Measurements from ENCODE around the gene SFXN3.

The SFXN3 gene

DNA sequence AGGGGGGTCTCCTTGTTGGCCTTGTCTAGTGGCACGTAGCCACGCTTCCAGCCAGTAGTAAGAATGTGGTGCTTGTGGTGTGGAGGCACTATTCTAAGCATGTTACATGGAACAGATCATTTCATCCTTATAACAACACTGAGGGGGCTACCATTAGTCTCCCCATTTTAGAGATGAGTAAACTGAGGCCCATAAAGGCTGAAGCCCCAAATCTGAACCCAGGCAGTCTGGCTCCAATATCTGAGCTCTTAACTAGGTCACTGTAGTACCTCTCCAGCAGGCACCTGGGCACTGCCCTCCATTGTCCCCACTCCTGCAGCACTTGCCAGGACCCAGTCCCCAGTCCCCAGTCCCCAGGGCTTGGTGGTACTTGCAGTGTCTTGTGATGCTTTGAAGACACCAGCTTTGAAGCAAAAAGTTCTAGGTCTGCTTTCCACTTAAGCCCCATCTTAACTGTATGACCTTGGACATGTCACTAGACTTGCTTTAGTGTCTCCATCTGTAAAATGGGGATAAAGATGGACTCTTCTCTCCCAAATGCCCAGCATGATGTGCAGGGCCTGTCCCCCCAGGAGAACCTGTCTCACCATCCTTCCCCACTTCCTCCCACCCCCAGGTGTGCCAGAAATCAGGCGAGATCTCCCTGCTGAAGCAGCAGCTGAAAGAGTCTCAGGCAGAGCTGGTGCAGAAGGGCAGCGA lies 25.0 kb upstream of the SFXN3 start:
- TF ChIP-seq, protein P1, sequence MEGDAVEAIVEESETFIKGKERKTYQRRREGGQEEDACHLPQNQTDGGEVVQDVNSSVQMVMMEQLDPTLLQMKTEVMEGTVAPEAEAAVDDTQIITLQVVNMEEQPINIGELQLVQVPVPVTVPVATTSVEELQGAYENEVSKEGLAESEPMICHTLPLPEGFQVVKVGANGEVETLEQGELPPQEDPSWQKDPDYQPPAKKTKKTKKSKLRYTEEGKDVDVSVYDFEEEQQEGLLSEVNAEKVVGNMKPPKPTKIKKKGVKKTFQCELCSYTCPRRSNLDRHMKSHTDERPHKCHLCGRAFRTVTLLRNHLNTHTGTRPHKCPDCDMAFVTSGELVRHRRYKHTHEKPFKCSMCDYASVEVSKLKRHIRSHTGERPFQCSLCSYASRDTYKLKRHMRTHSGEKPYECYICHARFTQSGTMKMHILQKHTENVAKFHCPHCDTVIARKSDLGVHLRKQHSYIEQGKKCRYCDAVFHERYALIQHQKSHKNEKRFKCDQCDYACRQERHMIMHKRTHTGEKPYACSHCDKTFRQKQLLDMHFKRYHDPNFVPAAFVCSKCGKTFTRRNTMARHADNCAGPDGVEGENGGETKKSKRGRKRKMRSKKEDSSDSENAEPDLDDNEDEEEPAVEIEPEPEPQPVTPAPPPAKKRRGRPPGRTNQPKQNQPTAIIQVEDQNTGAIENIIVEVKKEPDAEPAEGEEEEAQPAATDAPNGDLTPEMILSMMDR (IDR thresholded peaks at IDR 0.05; ENCODE audit: low read depth, low read length, missing control alignments), result no peak
- no peak for DNase-seq (ENCODE audit: low read depth)
- H3K4me3 ChIP-seq (ENCODE audit: low read depth, low read length), result no peak overlapping the region
- in situ Hi-C loops (cut with HindIII; ENCODE audit: low sequenced_read_pairs), result no loop called here

- in situ Hi-C loops (cut with HindIII; ENCODE audit: low sequenced_read_pairs), result no loop called here
- DNase-seq (ENCODE audit: low read depth), result no peak
- no peak overlapping the region for H3K4me3 ChIP-seq (ENCODE audit: low read depth, low read length)
- TF ChIP-seq, protein P1 (IDR thresholded peaks at IDR 0.05; ENCODE audit: low read depth, low read length, missing control alignments), result no peak
These were observed 24.4 kb upstream of the SFXN3 start for GRCh38 chr10:101006593-101007098.

DNA sequence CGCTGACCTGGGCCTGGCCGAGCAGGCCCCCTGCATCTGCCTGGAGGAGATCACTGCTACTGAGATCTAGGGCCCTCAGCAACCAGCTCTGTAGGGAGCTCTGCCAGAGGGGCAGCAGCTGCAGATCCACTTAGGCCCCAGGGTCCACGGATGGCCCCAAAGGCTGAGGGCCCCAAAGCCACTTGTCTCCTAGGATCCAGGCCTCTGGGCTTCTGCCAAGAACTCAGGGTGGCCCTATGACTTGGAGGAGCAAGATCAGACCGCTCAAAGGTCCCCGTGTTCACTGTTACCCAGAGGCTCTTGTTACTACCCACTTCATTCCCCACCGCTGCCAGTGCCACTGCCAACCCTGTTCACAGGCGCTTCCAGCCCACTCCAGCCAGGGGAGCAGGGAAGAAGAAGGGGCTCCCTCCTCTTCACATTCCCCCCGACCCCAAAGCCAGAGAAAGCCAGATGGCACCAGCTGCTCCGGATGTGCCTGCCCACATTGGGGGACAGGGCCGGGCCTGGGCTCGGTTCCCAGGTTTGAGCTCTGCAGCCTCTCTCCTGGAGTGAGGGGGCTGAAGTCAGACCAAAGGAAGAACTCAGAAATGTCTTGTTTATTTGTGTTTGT lies 23.8 kb upstream of the SFXN3 start:
- DNase-seq (ENCODE audit: low read depth), result no peak
- TF ChIP-seq, protein P1 (IDR thresholded peaks at IDR 0.05; ENCODE audit: low read depth, low read length, missing control alignments), result no peak
- in situ Hi-C loops (cut with HindIII; ENCODE audit: low sequenced_read_pairs), result no loop called here
- no peak overlapping the region for H3K4me3 ChIP-seq (ENCODE audit: low read depth, low read length)

GRCh38 chr10:101007915-101008822 lies 22.9 kb upstream of the SFXN3 start:
- H3K4me3 ChIP-seq (ENCODE audit: low read depth, low read length), result no peak overlapping the region
- TF ChIP-seq, protein P1 (IDR thresholded peaks at IDR 0.05; ENCODE audit: low read depth, low read length, missing control alignments), result no peak
- no peak for DNase-seq (ENCODE audit: low read depth)
- in situ Hi-C loops (cut with HindIII; ENCODE audit: low sequenced_read_pairs), result no loop called here

DNA sequence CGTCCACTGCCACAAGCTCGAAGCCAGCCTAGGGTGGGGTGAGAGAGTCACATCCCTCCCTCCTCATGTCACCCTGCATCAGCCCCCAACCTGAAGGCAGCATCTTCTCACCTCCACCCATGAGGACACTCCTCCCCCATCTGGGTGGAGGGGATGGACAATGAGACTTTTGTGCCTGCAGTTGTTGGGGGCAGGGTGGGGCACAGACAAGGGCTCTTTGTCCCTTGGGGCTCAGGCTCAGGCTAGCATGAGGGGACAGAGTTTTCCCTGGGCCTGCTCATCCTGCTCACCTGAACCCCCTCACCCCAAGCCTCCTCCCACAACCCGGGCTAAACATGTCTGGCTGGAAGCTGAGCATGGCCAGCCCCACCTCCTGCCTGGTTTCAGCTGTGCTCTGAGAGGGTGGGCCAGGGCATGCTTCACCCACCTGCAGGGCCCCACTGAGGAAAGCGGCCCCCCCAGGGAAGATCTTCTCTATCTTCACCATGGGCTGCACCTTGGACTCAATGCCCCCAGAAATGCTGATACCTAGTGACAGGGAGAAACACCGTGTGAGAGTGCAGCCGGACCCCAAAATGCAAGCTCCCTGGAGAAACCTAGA lies 22.1 kb upstream of the SFXN3 start:
- TF ChIP-seq, protein P1 (IDR thresholded peaks at IDR 0.05; ENCODE audit: low read depth, low read length, missing control alignments), result no peak
- no peak overlapping the region for H3K4me3 ChIP-seq (ENCODE audit: low read depth, low read length)
- in situ Hi-C loops (cut with HindIII; ENCODE audit: low sequenced_read_pairs), result no loop called here
- no peak for DNase-seq (ENCODE audit: low read depth)

DNA sequence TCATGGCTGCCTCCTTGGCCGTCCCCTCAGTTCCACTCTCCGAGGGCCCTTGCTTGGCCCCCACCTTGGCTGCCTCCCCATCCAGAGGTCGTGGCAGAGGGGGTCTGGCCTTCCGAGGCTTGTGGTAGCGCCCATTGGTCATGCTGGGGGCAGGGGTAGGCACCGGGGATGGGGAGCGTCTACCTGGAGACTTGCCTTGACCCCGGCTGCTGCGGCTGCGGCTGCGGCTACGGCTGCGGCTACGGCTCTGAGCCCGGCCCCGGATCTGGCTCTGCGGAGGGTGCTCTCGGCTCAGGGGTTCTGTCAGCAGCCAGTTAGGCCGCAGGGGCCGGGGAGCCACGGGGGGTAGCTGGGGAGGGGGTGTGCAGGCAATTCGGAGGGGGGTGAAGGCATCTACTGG lies 20.7 kb upstream of the SFXN3 start:
- TF ChIP-seq, protein P1 (IDR thresholded peaks at IDR 0.05; ENCODE audit: low read depth, low read length, missing control alignments), result no peak
- no peak for DNase-seq (ENCODE audit: low read depth)
- in situ Hi-C loops (cut with HindIII; ENCODE audit: low sequenced_read_pairs), result no loop called here

More for the DNA sequence above, 20.7 kb upstream of the SFXN3 start:
- no peak overlapping the region for H3K4me3 ChIP-seq (ENCODE audit: low read depth, low read length)

All from astrocyte of the cerebellum (primary cell).